Colonic mucosa (tissue), 4 donors: ENCODE measurements around the gene TRIO. TPM values are rescaled to one million over a fixed set of nuclear protein-coding genes. Genes with fewer than 3 reads are reported as not detected.

ENCODE experiments used
- DNase-seq: peaks from one replicate; pipeline ENCODE4 v3.0.0-alpha.2; 2020
- H3K27ac ChIP-seq: fragments of 200-600 bp; one replicate; pipeline ENCODE4 v1.8.0; 2021
- H3K27me3 ChIP-seq: fragments of 200-600 bp; one replicate; pipeline ENCODE4 v1.8.0; 2021
- H3K36me3 ChIP-seq: fragments of 200-600 bp; one replicate; pipeline ENCODE4 v1.8.0; 2021
- H3K4me1 ChIP-seq: fragments of 200-600 bp; one replicate; pipeline ENCODE4 v1.8.0; 2021; ENCODE audit warnings: mild to moderate bottlenecking
- H3K4me3 ChIP-seq: fragments of 200-600 bp; one replicate; pipeline ENCODE4 v1.8.0; 2021
- H3K9ac ChIP-seq, 2 donors: one replicate each; pipeline ENCODE4 v1.7.0; 2013; ENCODE audit warnings: control low read depth in 2 of 2, low read depth in 2 of 2, low read length in 2 of 2
- H3K9me3 ChIP-seq: fragments of 200-600 bp; one replicate; pipeline ENCODE4 v1.8.0; 2021
- CTCF ChIP-seq: fragments of 200-600 bp; IDR thresholded peaks from one replicate; pipeline ENCODE4 v1.8.0; 2022; ENCODE audit warnings: antibody characterized with exemption, mild to moderate bottlenecking
- intact Hi-C: fragments of 100-400 bp; cut with DNase I; formaldehyde crosslinking; loops from one replicate; pipeline ENCODE4 v1.14.1; 2022
- total RNA-seq, 2 donors: library from RNA; stranded (reverse); fragmentation: NEBNext Ultra II Directional in 1 of 2; extraction: Animal tissue kit (Norgen Biotek cat#: 25700) in 1 of 2; gene quantifications; one replicate each; pipeline ENCODE4 v1.2.1, GENCODE V29; 2021
- donor health status: healthy.
- donor health status: DM: no; HTN: no; CAD: no.
- donor health status: DM: no; HTN: no; CAD: no.

Gene TRIO
- total RNA-seq, 2 donors from 2014 or later, result 134 to 138 TPM

- intact Hi-C loops, result no loop called here
- DNase-seq, result no peak
- no peak overlapping the region for H3K4me3 ChIP-seq
- TF ChIP-seq CTCF, result no peak
- H3K9me3 ChIP-seq, result no peaks in the 10 kb centered on the region
- H3K36me3 ChIP-seq, result peaks cover 17% of the 10 kb centered on the region
- no peaks in the 10 kb centered on the region for H3K4me1 ChIP-seq
- no peaks in the 10 kb centered on the region for H3K27me3 ChIP-seq
- H3K9ac ChIP-seq, result no peak overlapping the region
- no peak overlapping the region for H3K27ac ChIP-seq
These were observed 281.0 kb downstream of the TRIO start for GRCh38 chr5:14424011-14424685.

GRCh38 chr5:14425559-14425958, 282.4 kb downstream of the TRIO start:
- intact Hi-C loops, result no loop called here
- Histone ChIP-seq H3K4me3 (no peak overlapping the region), H3K9ac (no peak overlapping the region), H3K36me3 (peaks cover 17% of the 10 kb centered on the region), H3K4me1 (no peaks in the 10 kb centered on the region), H3K27ac (no peak overlapping the region), H3K27me3 (no peaks in the 10 kb centered on the region), H3K9me3 (no peaks in the 10 kb centered on the region)
- TF ChIP-seq CTCF, result no peak
- no peak for DNase-seq

- Histone ChIP-seq H3K9me3 (no peaks in the 10 kb centered on the region), H3K4me1 (no peaks in the 10 kb centered on the region), H3K9ac (no peak overlapping the region), H3K27me3 (no peaks in the 10 kb centered on the region), H3K36me3 (peaks cover 17% of the 10 kb centered on the region), H3K27ac (no peak overlapping the region), H3K4me3 (no peak overlapping the region)
- no peak for DNase-seq
- TF ChIP-seq CTCF, result no peak
- intact Hi-C loops, result no loop called here
These were observed 283.4 kb downstream of the TRIO start for GRCh38 chr5:14426521-14426920.

GRCh38 chr5:14428302-14429081, 285.4 kb downstream of the TRIO start:
- no peak for DNase-seq
- no peaks in the 10 kb centered on the region for H3K4me1 ChIP-seq
- no peak overlapping the region for H3K27ac ChIP-seq
- no peak for TF ChIP-seq CTCF
- no peaks in the 10 kb centered on the region for H3K9me3 ChIP-seq
- H3K9ac ChIP-seq, result no peak overlapping the region
- peaks cover 7% of the 10 kb centered on the region for H3K36me3 ChIP-seq
- no peak overlapping the region for H3K4me3 ChIP-seq
- no peaks in the 10 kb centered on the region for H3K27me3 ChIP-seq
- intact Hi-C loops, result no loop called here

- H3K9me3 ChIP-seq, result no peaks in the 10 kb centered on the region
- H3K4me1 ChIP-seq, result no peaks in the 10 kb centered on the region
- DNase-seq, result no peak
- peaks cover 7% of the 10 kb centered on the region for H3K36me3 ChIP-seq
- no peak overlapping the region for H3K27ac ChIP-seq
- no peak overlapping the region for H3K4me3 ChIP-seq
- H3K27me3 ChIP-seq, result no peaks in the 10 kb centered on the region
- H3K9ac ChIP-seq, result no peak overlapping the region
- TF ChIP-seq CTCF, result no peak
- intact Hi-C loops, result no loop called here
These were observed 286.2 kb downstream of the TRIO start for GRCh38 chr5:14429101-14430050.
